HepG2 (cell line): Measurements from ENCODE around the gene SLC2A4. TPM values are rescaled to one million over a fixed set of nuclear protein-coding genes. Genes with fewer than 3 reads are reported as not detected.

Experiments used
- CENPX ChIP-seq: sonication (generic); formaldehyde crosslinking; IDR thresholded peaks from 2 replicates; pipeline ENCODE4 v1.9.0; 2021; ENCODE audit warnings: mild to moderate bottlenecking, missing genetic modification reagents, moderate library complexity
- DBP ChIP-seq: sonication (generic); formaldehyde crosslinking; IDR thresholded peaks from 2 replicates; pipeline ENCODE4 v1.4.0; 2020; ENCODE audit warnings: missing genetic modification reagents; ENCODE audit errors: not compliant biosample characterization
- FOXM1 ChIP-seq: sonication (generic); formaldehyde crosslinking; IDR thresholded peaks from 2 replicates; pipeline ENCODE4 v1.5.0; 2020; ENCODE audit warnings: missing genetic modification reagents
- GMEB2 ChIP-seq: IDR thresholded peaks from 2 replicates; pipeline ENCODE4 v1.6.1; 2016; ENCODE audit warnings: missing biosample characterization, missing genetic modification reagents, low read depth
- HHEX ChIP-seq: IDR thresholded peaks from 2 replicates; pipeline ENCODE4 v1.6.1; 2016; ENCODE audit warnings: control low read depth
- KLF6 ChIP-seq: IDR thresholded peaks from 2 replicates; pipeline ENCODE4 v1.8.0; 2016; ENCODE audit warnings: missing biosample characterization, missing genetic modification reagents
- NR2C2 ChIP-seq: sonication (generic); formaldehyde crosslinking; IDR thresholded peaks from 2 replicates; pipeline ENCODE4 v1.4.0; 2020; ENCODE audit warnings: missing genetic modification reagents, mild to moderate bottlenecking, moderate library complexity, borderline replicate concordance
- SIX4 ChIP-seq: sonication (generic); formaldehyde crosslinking; IDR thresholded peaks from 2 replicates; pipeline ENCODE4 v1.4.0; 2020; ENCODE audit warnings: missing genetic modification reagents
- SKIL ChIP-seq: sonication (generic); formaldehyde crosslinking; IDR thresholded peaks from 2 replicates; pipeline ENCODE4 v1.8.0; 2022; ENCODE audit warnings: missing genetic modification reagents, mild to moderate bottlenecking, moderate library complexity, borderline replicate concordance
- STAT5B ChIP-seq: sonication (generic); formaldehyde crosslinking; IDR thresholded peaks from 2 replicates; pipeline ENCODE4 v1.4.0; 2020; ENCODE audit warnings: missing genetic modification reagents
- TARDBP ChIP-seq: sonication (generic); formaldehyde crosslinking; IDR thresholded peaks from 2 replicates; pipeline ENCODE4 v1.8.0; 2022; ENCODE audit warnings: mild to moderate bottlenecking, missing genetic modification reagents
- ZFAT ChIP-seq: sonication (generic); formaldehyde crosslinking; conservative IDR thresholded peaks from 2 replicates; pipeline ENCODE4 v1.8.1; 2023; ENCODE audit warnings: missing genetic modification reagents, inconsistent platforms
- ZNF577 ChIP-seq: sonication (generic); formaldehyde crosslinking; IDR thresholded peaks from 2 replicates; pipeline ENCODE4 v1.4.0; 2020; ENCODE audit warnings: mild to moderate bottlenecking, low read depth, missing genetic modification reagents, borderline replicate concordance
- ZNF589 ChIP-seq: sonication (generic); formaldehyde crosslinking; conservative IDR thresholded peaks from 2 replicates; pipeline ENCODE4 v1.8.0; 2022; ENCODE audit warnings: mild to moderate bottlenecking, moderate library complexity, missing genetic modification reagents
- ZNF660 ChIP-seq: sonication (generic); formaldehyde crosslinking; IDR thresholded peaks from 2 replicates; pipeline ENCODE4 v1.5.1; 2020; ENCODE audit warnings: mild to moderate bottlenecking, low read depth, missing genetic modification reagents, borderline replicate concordance
- ZNF704 ChIP-seq: sonication (generic); formaldehyde crosslinking; IDR thresholded peaks from 2 replicates; pipeline ENCODE4 v1.8.1; 2023; ENCODE audit warnings: mild to moderate bottlenecking, inconsistent platforms, moderate library complexity, missing genetic modification reagents, borderline replicate concordance
- ZNF724P ChIP-seq: sonication (generic); formaldehyde crosslinking; IDR thresholded peaks from 2 replicates; pipeline ENCODE4 v1.8.0; 2022; ENCODE audit warnings: missing genetic modification reagents, borderline replicate concordance
- polyA plus RNA-seq, 8 experiments: library from polyadenylated mRNA; depleted of rRNA in 3 of 8; stranded (reverse) in 7 of 8; unstranded in 1 of 8; fragments of >200 nt; fragmentation: Illumina TruSeq in 4 of 8; extraction: Trizol in 4 of 8; gene quantifications; 2 replicates each; pipeline versions ENCODE4 v1.2.1 to v1.2.3, GENCODE V29; 2011 to 2016; ENCODE audit warnings: low read depth in 4 of 8, missing spikeins in 1 of 8, mixed read lengths in 1 of 8; ENCODE audit not compliant: insufficient read depth in 1 of 8
- total RNA-seq, 5 experiments: library from RNA; depleted of rRNA; stranded (reverse); fragments of >200 nt; fragmentation: Illumina TruSeq; extraction: Trizol; gene quantifications; 2 replicates each; pipeline ENCODE4 v1.2.3, GENCODE V29; 2016; ENCODE audit warnings: low read depth in 1 of 5
- TF ChIP-seq, protein P1 (sequence below): sonication (generic); formaldehyde crosslinking; IDR thresholded peaks from 2 replicates; pipeline ENCODE4 v1.4.0; 2020; ENCODE audit warnings: mild to moderate bottlenecking, missing genetic modification reagents, borderline replicate concordance

The SLC2A4 gene
- total and polyA plus RNA-seq, 2 of the 13 experiments (the other 11 are each of a cell fraction or from before 2014, with no cell fraction given): 4.9 to 5.8 TPM

GRCh38 chr17:7239091-7240027, 42.2 kb upstream of the SLC2A4 start, which contains the start of gene PHF23 (continued):
- TF ChIP-seq, protein P1, sequence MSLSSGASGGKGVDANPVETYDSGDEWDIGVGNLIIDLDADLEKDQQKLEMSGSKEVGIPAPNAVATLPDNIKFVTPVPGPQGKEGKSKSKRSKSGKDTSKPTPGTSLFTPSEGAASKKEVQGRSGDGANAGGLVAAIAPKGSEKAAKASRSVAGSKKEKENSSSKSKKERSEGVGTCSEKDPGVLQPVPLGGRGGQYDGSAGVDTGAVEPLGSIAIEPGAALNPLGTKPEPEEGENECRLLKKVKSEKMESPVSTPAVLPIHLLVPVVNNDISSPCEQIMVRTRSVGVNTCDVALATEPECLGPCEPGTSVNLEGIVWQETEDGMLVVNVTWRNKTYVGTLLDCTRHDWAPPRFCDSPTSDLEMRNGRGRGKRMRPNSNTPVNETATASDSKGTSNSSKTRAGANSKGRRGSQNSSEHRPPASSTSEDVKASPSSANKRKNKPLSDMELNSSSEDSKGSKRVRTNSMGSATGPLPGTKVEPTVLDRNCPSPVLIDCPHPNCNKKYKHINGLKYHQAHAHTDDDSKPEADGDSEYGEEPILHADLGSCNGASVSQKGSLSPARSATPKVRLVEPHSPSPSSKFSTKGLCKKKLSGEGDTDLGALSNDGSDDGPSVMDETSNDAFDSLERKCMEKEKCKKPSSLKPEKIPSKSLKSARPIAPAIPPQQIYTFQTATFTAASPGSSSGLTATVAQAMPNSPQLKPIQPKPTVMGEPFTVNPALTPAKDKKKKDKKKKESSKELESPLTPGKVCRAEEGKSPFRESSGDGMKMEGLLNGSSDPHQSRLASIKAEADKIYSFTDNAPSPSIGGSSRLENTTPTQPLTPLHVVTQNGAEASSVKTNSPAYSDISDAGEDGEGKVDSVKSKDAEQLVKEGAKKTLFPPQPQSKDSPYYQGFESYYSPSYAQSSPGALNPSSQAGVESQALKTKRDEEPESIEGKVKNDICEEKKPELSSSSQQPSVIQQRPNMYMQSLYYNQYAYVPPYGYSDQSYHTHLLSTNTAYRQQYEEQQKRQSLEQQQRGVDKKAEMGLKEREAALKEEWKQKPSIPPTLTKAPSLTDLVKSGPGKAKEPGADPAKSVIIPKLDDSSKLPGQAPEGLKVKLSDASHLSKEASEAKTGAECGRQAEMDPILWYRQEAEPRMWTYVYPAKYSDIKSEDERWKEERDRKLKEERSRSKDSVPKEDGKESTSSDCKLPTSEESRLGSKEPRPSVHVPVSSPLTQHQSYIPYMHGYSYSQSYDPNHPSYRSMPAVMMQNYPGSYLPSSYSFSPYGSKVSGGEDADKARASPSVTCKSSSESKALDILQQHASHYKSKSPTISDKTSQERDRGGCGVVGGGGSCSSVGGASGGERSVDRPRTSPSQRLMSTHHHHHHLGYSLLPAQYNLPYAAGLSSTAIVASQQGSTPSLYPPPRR: no peak
- no peak for TF ChIP-seq ZNF589
- peak; percentile 88 for TF ChIP-seq NR2C2 (CRISPR knock-in tag)
- no peak for TF ChIP-seq SIX4
- TF ChIP-seq ZNF704 (CRISPR knock-in tag): 0 out of 2 replicates have a peak, but pooled peaks have one; percentile 60
- no peak for TF ChIP-seq KLF6 (CRISPR knock-in tag)
- TF ChIP-seq GMEB2: no peak
- no peak for TF ChIP-seq FOXM1 (CRISPR knock-in tag)
- no peak for TF ChIP-seq ZNF660 (CRISPR knock-in tag)
- TF ChIP-seq CENPX (CRISPR knock-in tag): no peak
- TF ChIP-seq ZNF724P (CRISPR knock-in tag): no peak
- TF ChIP-seq DBP (CRISPR knock-in tag): no peak
- no peak for TF ChIP-seq STAT5B (CRISPR knock-in tag)
- peak; percentile 52; the same call in 1 of the 2 replicates for TF ChIP-seq SKIL (CRISPR knock-in tag)
- no peak for TF ChIP-seq HHEX (CRISPR knock-in tag)
- TF ChIP-seq TARDBP (CRISPR knock-in tag): peak; percentile 91
- no peak for TF ChIP-seq ZFAT (CRISPR knock-in tag)
- TF ChIP-seq ZNF577 (CRISPR knock-in tag): no peak
